ENCODE measurements around the gene UBA52. TPM values are rescaled to one million over a fixed set of nuclear protein-coding genes. Genes with fewer than 3 reads are reported as not detected.

UBA52 gene
- polyA plus RNA-seq, 1 of the 3 experiments (the other 2 are of a cell fraction): 2,690 TPM

- H3K36me3 ChIP-seq (replicated peaks in 1 of 2; ENCODE audit: control insufficient read depth in 1 of 2, insufficient read depth in 2 of 2, low read length in 1 of 2): peaks cover 4 to 15% of the 10 kb centered on the region in 2 experiments
- ChIA-PET CTCF (interaction anchor here (0.7 to 2.6 kb wide), 4 partner anchors 9 to 79 kb away, joined by 3 to 8 read pairs (median 4); partner anchors contain the start of gene ELL), POLR2A (interaction anchor here (0.6 kb wide), 1 partner anchor 8 kb away, joined by 5 read pairs; no protein-coding TSS in a partner anchor)
- H3K9me3 ChIP-seq: no peaks in the 10 kb centered on the region
- no peak overlapping the region for H3K9ac ChIP-seq
- no peaks in the 10 kb centered on the region for H3K27me3 ChIP-seq (ENCODE audit: insufficient read depth)
- H3K4me3 ChIP-seq (ENCODE audit: low read depth in 2 of 2, low read length in 1 of 2): no peak overlapping the region
- H3F3A ChIP-seq (replicated peaks; ENCODE audit: insufficient read depth): no peaks in the 10 kb centered on the region
- 91% methylated on average over 7 of the region's 7 CpGs for WGBS (ENCODE audit: low lambda C conversion rate)
- TF ChIP-seq ELF1 (IDR thresholded peaks at IDR 0.05) (no peak), GATA2 (CRISPR knock-in tag; IDR thresholded peaks at IDR 0.05) (no peak), GABPA (IDR thresholded peaks at IDR 0.05; ENCODE audit: low read depth) (no peak), SMC3 (IDR thresholded peaks at IDR 0.05; ENCODE audit: low read depth, low read length) (no peak), EP300 (IDR thresholded peaks at IDR 0.05; ENCODE audit: borderline replicate concordance in 1 of 2, low read depth in 1 of 2, low read length in 1 of 2) (no peak), CTCF (IDR thresholded peaks at IDR 0.05) (no peak)
- no peaks in the 10 kb centered on the region for H3K4me1 ChIP-seq (ENCODE audit: control insufficient read depth in 1 of 2, insufficient read depth in 2 of 2, low read depth in 1 of 2, low read length in 1 of 2)
- no peak overlapping the region; a peak in 1 of 4 replicates for H3K27ac ChIP-seq (ENCODE audit: low read depth in 2 of 2, low read length in 1 of 2)
- H3K4me2 ChIP-seq: no peak overlapping the region
- no peaks in the 10 kb centered on the region for H3K9me2 ChIP-seq
- no peak overlapping the region for H2AFZ ChIP-seq (ENCODE audit: low read depth)
- DNase-seq: no peak
- H3K79me2 ChIP-seq (ENCODE audit: insufficient read depth): no peaks in the 10 kb centered on the region
- no peaks in the 10 kb centered on the region for H4K20me1 ChIP-seq (ENCODE audit: insufficient read depth)
Observed at GRCh38 chr19:18529782-18530181, 41.9 kb upstream of the UBA52 start.

GRCh38 chr19:18531485-18531884 lies 40.2 kb upstream of the UBA52 start:
- no peaks in the 10 kb centered on the region for H3K9me3 ChIP-seq
- H3K27me3 ChIP-seq (ENCODE audit: insufficient read depth): no peaks in the 10 kb centered on the region
- ChIA-PET CTCF (interaction anchor here (1.0 to 2.6 kb wide), 2 partner anchors 10 to 70 kb away, joined by 3 to 8 read pairs; partner anchors contain the start of gene ELL), POLR2A (no interaction called here)
- no peaks in the 10 kb centered on the region for H3F3A ChIP-seq (replicated peaks; ENCODE audit: insufficient read depth)
- H3K36me3 ChIP-seq (replicated peaks in 1 of 2; ENCODE audit: control insufficient read depth in 1 of 2, insufficient read depth in 2 of 2, low read length in 1 of 2): peaks cover 4 to 17% of the 10 kb centered on the region in 2 experiments
- TF ChIP-seq USF2 (IDR thresholded peaks at IDR 0.05; ENCODE audit: borderline replicate concordance, low read depth, low read length) (no peak), SMC3 (IDR thresholded peaks at IDR 0.05; ENCODE audit: low read depth, low read length) (no peak), NFIC (IDR thresholded peaks at IDR 0.05; ENCODE audit: borderline replicate concordance) (no peak), EP300 (IDR thresholded peaks at IDR 0.05; ENCODE audit: borderline replicate concordance in 1 of 2, low read depth in 1 of 2, low read length in 1 of 2) (no peak), YY1 (IDR thresholded peaks at IDR 0.05; ENCODE audit: low read depth) (no peak), FOXM1 (IDR thresholded peaks at IDR 0.05; ENCODE audit: low read depth) (no peak), NRF1 (IDR thresholded peaks at IDR 0.05; ENCODE audit: low read depth, low read length) (no peak), RAD21 (IDR thresholded peaks at IDR 0.05; ENCODE audit: low read length) (no peak), CHD2 (IDR thresholded peaks at IDR 0.05; ENCODE audit: low read length, partially characterized antibody) (no peak), POLR2AphosphoS5 (IDR thresholded peaks at IDR 0.05; ENCODE audit: low read depth, low read length) (no peak), TAF1 (IDR thresholded peaks at IDR 0.05; ENCODE audit: borderline replicate concordance, low read depth, low read length) (no peak), RXRA (IDR thresholded peaks at IDR 0.05; ENCODE audit: borderline replicate concordance, low read depth) (no peak), TCF12 (IDR thresholded peaks at IDR 0.05) (no peak), ELF1 (IDR thresholded peaks at IDR 0.05) (no peak), MXI1 (IDR thresholded peaks at IDR 0.05; ENCODE audit: low read depth, low read length) (no peak)
- H4K20me1 ChIP-seq (ENCODE audit: insufficient read depth): no peaks in the 10 kb centered on the region
- H3K9me2 ChIP-seq: no peaks in the 10 kb centered on the region
- no peaks in the 10 kb centered on the region for H3K79me2 ChIP-seq (ENCODE audit: insufficient read depth)
- 100% methylated on average over 8 of the region's 9 CpGs for WGBS (ENCODE audit: low lambda C conversion rate)
- DNase-seq: no peak
- H3K27ac ChIP-seq (ENCODE audit: low read depth in 2 of 2, low read length in 1 of 2): no peak overlapping the region
- no peak overlapping the region for H3K4me2 ChIP-seq
- H3K4me3 ChIP-seq (ENCODE audit: low read depth in 2 of 2, low read length in 1 of 2): no peak overlapping the region
- H3K4me1 ChIP-seq (ENCODE audit: control insufficient read depth in 1 of 2, insufficient read depth in 2 of 2, low read depth in 1 of 2, low read length in 1 of 2): no peaks in the 10 kb centered on the region
- H2AFZ ChIP-seq (ENCODE audit: low read depth): no peak overlapping the region
- H3K9ac ChIP-seq: no peak overlapping the region
